Chondrocyte (in vitro differentiated cells): ENCODE results near the gene TUSC2. TPM values are rescaled to one million over a fixed set of nuclear protein-coding genes. Genes with fewer than 3 reads are reported as not detected.
"Not testable (repeated sequence)": the region's sequence is repeated elsewhere in the genome, so short reads cannot be mapped to it uniquely, and the experiment has no call there.

Experiments used
- DNase-seq: peaks from one replicate; pipeline ENCODE4 v3.0.0; 2021; ENCODE audit warnings: mixed read lengths, low spot score
- H3K27ac Mint-ChIP-seq: one replicate; pipeline ENCODE4 v1.8.0; 2021; ENCODE audit warnings: mild to moderate bottlenecking, moderate library complexity, mixed read lengths; ENCODE audit not compliant: unreplicated experiment
- H3K27me3 Mint-ChIP-seq: 2 replicates; pipeline ENCODE4 v1.8.0; 2021; ENCODE audit warnings: low read depth, mixed read lengths
- H3K36me3 Mint-ChIP-seq: 2 replicates; pipeline ENCODE4 v1.8.0; 2021; ENCODE audit warnings: low read depth, mixed read lengths
- H3K4me1 Mint-ChIP-seq: 2 replicates; pipeline ENCODE4 v1.8.0; 2021; ENCODE audit warnings: low read depth, mild to moderate bottlenecking, mixed read lengths
- H3K4me3 Mint-ChIP-seq: one replicate; pipeline ENCODE4 v1.8.0; 2021; ENCODE audit warnings: mild to moderate bottlenecking, moderate library complexity, mixed read lengths; ENCODE audit not compliant: unreplicated experiment
- H3K9me3 Mint-ChIP-seq: 2 replicates; pipeline ENCODE4 v1.8.0; 2021; ENCODE audit warnings: low read depth, mixed read lengths
- total RNA-seq: library from RNA; stranded (reverse); gene quantifications from 3 replicates; pipeline ENCODE4 v1.2.1, GENCODE V29; 2021
- TF ChIP-seq, protein P1 (sequence below): fragments of 200-600 bp; sonication (generic); IDR thresholded peaks from 2 replicates; pipeline ENCODE4 v1.5.0; 2021; ENCODE audit warnings: antibody characterized with exemption, mild to moderate bottlenecking, moderate library complexity

Gene TUSC2
- total RNA-seq, 1 donor from 2014 or later = 15.3 TPM

DNA sequence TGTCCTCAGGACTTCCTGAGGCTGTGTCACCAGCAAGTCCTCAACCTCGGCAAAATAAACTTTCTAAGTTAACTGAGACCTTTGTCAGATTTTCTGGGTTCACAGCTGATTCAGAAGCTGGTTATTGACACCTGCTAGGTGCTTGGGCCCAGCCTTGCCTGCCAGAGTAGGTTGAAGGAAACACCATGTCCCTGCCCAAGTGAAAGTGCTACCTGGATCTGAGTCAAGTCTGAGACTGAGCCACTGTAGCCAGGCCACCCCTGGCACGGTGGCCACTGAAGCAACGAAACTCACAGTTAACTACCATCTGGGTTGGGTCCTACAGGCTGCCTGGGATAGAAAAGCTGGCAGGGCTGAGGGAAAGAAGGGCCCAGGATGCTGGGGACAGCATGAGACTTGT is 13.7 kb downstream of the TUSC2 start:
- TF ChIP-seq, protein P1, sequence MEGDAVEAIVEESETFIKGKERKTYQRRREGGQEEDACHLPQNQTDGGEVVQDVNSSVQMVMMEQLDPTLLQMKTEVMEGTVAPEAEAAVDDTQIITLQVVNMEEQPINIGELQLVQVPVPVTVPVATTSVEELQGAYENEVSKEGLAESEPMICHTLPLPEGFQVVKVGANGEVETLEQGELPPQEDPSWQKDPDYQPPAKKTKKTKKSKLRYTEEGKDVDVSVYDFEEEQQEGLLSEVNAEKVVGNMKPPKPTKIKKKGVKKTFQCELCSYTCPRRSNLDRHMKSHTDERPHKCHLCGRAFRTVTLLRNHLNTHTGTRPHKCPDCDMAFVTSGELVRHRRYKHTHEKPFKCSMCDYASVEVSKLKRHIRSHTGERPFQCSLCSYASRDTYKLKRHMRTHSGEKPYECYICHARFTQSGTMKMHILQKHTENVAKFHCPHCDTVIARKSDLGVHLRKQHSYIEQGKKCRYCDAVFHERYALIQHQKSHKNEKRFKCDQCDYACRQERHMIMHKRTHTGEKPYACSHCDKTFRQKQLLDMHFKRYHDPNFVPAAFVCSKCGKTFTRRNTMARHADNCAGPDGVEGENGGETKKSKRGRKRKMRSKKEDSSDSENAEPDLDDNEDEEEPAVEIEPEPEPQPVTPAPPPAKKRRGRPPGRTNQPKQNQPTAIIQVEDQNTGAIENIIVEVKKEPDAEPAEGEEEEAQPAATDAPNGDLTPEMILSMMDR = no peak
- Mint-ChIP-seq H3K36me3 (peaks cover 8% of the 10 kb centered on the region), H3K27me3 (no peaks in the 10 kb centered on the region), H3K9me3 (no peaks in the 10 kb centered on the region), H3K4me1 (peaks cover 24% of the 10 kb centered on the region), H3K4me3 (no peak overlapping the region), H3K27ac (no peak overlapping the region)
- no peak for DNase-seq

DNA sequence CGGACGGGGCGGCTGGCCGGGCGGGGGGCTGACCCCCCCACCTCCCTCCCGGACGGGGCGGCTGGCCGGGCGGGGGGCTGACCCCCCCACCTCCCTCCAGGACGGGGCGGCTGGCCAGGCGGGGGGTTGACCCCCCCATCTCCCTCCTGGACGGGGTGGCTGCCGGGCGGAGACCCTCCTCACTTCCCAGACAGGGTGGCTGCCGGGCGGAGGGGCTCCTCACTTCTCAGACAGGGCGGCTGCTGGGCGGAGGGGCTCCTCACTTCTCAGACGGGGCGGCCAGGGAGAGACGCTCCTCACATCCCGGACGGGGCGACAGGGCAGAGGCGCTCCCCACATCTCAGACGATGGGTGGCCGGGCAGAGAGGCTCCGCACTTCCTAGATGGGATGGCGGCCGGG is 16.0 kb downstream of the TUSC2 start:
- not testable (repeated sequence) for H3K9me3 Mint-ChIP-seq, DNase-seq, H3K4me3 Mint-ChIP-seq, H3K27ac Mint-ChIP-seq, H3K4me1 Mint-ChIP-seq, H3K36me3 Mint-ChIP-seq, H3K27me3 Mint-ChIP-seq

DNA sequence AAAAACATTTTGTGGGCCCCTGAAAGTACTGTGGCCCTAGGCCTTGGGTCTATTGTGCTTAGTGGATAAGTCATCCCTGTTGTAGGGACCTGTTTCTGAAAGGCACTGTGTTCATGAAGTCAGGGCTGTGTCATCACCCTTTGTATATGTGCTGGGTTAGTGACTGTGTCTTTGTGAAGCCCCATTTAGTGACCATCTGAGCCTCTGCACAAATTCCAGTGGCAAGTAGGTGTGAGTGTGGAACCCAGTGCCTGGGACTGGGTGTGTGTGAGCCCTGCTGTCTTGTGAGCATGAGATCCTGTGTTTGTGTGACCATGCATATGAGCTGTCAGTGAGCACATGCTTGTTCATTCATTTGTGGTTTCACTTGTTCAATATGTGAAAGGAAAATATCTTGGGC is 23.4 kb downstream of the TUSC2 start:
- H3K27me3 Mint-ChIP-seq = no peaks in the 10 kb centered on the region
- peaks cover 14% of the 10 kb centered on the region for H3K4me1 Mint-ChIP-seq
- TF ChIP-seq, protein P1 = no peak
- H3K27ac Mint-ChIP-seq = no peak overlapping the region
- no peak for DNase-seq
- H3K9me3 Mint-ChIP-seq = no peaks in the 10 kb centered on the region
- no peak overlapping the region for H3K4me3 Mint-ChIP-seq
- H3K36me3 Mint-ChIP-seq = no peaks in the 10 kb centered on the region

DNA sequence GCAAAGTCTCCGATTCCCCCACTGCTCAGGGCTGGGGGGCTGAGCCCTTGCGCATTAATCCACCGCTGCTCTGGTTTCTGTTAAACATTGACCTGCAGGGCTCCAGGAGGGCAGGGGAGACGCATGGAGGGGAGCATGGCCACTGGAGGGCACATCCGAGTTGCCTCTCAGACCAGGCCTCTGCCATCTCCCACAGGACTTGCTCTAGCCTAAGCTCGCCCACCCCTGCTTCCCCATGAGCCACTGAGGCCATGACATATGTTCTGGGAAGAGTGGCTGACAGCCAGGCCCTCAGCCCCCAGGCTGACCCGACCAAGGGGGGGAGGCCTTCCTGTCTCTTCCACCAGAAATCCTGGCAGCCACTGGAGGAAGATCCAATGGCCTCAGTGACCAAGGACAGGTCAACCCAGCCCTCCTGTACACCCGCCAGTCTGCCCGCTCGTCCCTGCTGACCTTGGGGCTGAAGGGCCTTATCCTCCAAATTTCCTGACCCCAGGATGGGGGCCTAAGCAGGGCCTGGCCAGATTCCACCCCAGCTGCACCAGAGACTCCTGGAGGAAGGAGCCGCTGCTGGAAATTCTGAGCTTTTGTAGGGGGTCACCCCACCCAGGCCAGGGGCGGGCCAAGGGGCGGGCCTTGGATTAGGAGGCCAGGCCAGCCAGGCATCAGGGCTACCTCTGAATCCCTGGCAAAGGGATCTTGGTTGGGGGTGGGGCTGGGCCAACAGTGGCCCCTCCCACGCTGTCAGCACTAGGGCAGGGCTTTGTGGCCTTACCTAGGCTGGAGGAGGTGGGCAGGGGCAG is 24.8 kb downstream of the TUSC2 start, which contains the start of gene HYAL1:
Gene HYAL1, minus strand, starts transcription at position 562 of the 803 bp plus-strand sequence. CDS start 618 bp downstream, outside the sequence.
- Mint-ChIP-seq H3K36me3 (no peaks in the 10 kb centered on the region), H3K4me3 (no peak within 1 kb of the TSS), H3K4me1 (peaks cover 20% of the 10 kb centered on the region), H3K9me3 (no peaks in the 10 kb centered on the region), H3K27me3 (no peaks in the 10 kb centered on the region), H3K27ac (no peak within 1 kb of the TSS)
- DNase-seq = no peak
- TF ChIP-seq, protein P1 = no peak

DNA sequence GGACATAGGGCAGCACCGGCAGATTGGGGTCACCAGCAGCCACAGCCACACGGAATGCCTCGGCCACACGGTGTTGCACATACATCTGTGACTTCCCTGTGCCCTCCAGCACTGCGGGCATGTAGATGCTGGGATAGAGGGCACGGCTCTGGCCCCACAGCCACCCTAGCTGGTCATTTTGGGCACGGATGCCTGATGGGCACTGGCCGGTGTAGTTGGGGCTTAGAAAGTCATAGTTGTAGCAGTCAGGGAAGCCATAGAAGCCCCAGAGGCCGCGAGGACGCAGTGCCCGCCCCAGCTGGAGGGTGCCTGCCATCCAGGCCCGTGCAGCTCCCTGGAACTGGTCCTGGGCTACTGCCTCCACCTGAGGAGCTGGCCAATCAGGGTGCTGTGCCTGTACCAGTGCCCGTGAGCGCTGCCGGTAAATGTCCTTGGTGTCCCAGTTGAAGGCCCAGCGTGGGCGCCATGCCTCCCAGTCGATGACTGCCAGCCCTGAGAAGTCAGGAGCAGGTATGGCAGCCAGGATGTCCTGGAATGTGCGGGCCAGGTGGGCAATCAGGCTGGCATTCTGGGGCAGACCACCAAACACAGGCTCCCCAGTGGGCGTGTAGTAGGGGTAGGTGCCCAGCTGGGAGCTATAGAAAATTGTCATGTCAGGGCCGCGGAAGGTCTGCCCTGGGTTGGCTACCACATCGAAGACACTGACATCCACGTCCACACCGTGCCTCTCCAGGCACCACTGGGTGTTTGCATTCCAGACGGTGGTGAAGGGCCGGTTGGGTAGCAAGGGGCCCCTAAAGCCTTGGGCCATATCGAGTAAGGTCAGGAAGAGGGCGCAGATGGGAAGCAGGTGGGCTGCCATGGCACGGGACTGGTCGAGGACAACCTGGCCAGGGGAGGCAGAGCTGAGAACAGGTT is 25.7 kb downstream of the TUSC2 start:
- H3K4me3 Mint-ChIP-seq = no peak overlapping the region
- H3K4me1 Mint-ChIP-seq = peaks cover 24% of the 10 kb centered on the region
- no peak for DNase-seq
- H3K27me3 Mint-ChIP-seq = no peaks in the 10 kb centered on the region
- no peaks in the 10 kb centered on the region for H3K36me3 Mint-ChIP-seq
- no peak overlapping the region for H3K27ac Mint-ChIP-seq
- no peaks in the 10 kb centered on the region for H3K9me3 Mint-ChIP-seq
- TF ChIP-seq, protein P1 = no peak
